Measurements from ENCODE around the gene TNFRSF19. TPM values are rescaled to one million over a fixed set of nuclear protein-coding genes. Genes with fewer than 3 reads are reported as not detected.

The TNFRSF19 gene
- total and polyA plus RNA-seq, 10 of the 15 experiments (the other 5 are each of a cell fraction or from before 2014, with no cell fraction given) = 16.4 to 46.2 (median 35.4) TPM

GRCh38 chr13:23673867-23674605, 103.8 kb downstream of the TNFRSF19 start:
- H3K27me3 ChIP-seq (replicated peaks in 1 of 2; ENCODE audit: control insufficient read depth in 2 of 2, insufficient read depth in 2 of 2, low read length in 1 of 2) = no peaks in the 10 kb centered on the region
- H3K4me1 ChIP-seq (ENCODE audit: control insufficient read depth, insufficient read depth, low read length) = peaks cover 4% of the 10 kb centered on the region; the same call in 1 of the 2 replicates
- intact Hi-C loops (cut with micrococcal nuclease; ENCODE audit: unreplicated experiment) = no loop called here
- H3K9ac ChIP-seq (ENCODE audit: control insufficient read depth, insufficient read depth, low read length) = no peak overlapping the region
- POLR2A ChIA-PET = no interaction called here
- WGBS (ENCODE audit: insufficient coverage, insufficient replicate concordance, low lambda C conversion rate, missing lambda C conversion rate) = 47% methylated on average over 8 of the region's 8 CpGs
- CTCF ChIA-PET = interaction anchor here (1.1 to 2.0 kb wide), 3 partner anchors 13 to 79 kb away, joined by 3 to 6 read pairs (median 4); no protein-coding TSS in a partner anchor
- H3K4me2 ChIP-seq (ENCODE audit: control insufficient read depth, insufficient read depth) = no peak overlapping the region
- H3K9me3 ChIP-seq (replicated peaks; ENCODE audit: control insufficient read depth, insufficient read depth, low read length) = no peaks in the 10 kb centered on the region; the same call in 2 of the 3 replicates
- no peak overlapping the region for H2AFZ ChIP-seq (ENCODE audit: control insufficient read depth, low read depth, low read length)
- H4K20me1 ChIP-seq (ENCODE audit: control insufficient read depth, insufficient read depth) = no peaks in the 10 kb centered on the region
- RAD21 ChIA-PET (ENCODE audit: unreplicated experiment) = no interaction called here
- in situ Hi-C loops (cut with MboI) = no loop called here
- peaks cover 0 to 10% of the 10 kb centered on the region in 2 experiments; a peak in 1 of 4 replicates for H3K36me3 ChIP-seq (ENCODE audit: control insufficient read depth in 2 of 2, insufficient read depth in 2 of 2, low read length in 1 of 2)
- BruUV-seq (replicated peaks) = no TSS peak
- no peak for DNase-seq (ENCODE audit: low read depth, low spot score)
- TF ChIP-seq STAT3 (IDR thresholded peaks at IDR 0.05; ENCODE audit: low read depth, low read length) (no peak), TARDBP (IDR thresholded peaks at IDR 0.05; ENCODE audit: borderline replicate concordance) (no peak), ZBTB4 (CRISPR knock-in tag; IDR thresholded peaks at IDR 0.05) (no peak), BCL3 (IDR thresholded peaks at IDR 0.05; ENCODE audit: borderline replicate concordance, insufficient read depth, low read depth, low read length, poor library complexity, severe bottlenecking) (no peak), FOS (IDR thresholded peaks at IDR 0.05; ENCODE audit: borderline replicate concordance, extremely low read depth, insufficient read length) (no peak), NBN (IDR thresholded peaks at IDR 0.05) (no peak), ATF7 (IDR thresholded peaks at IDR 0.05; ENCODE audit: low read depth) (no peak)
- no peak for FAIRE-seq
- SMC1A ChIA-PET (ENCODE audit: uncharacterized antibody, unreplicated experiment) = interaction anchor here (0.8 to 1.5 kb wide), 2 partner anchors 11 to 13 kb away, joined by 3 to 4 read pairs; no protein-coding TSS in a partner anchor
- no peak for ATAC-seq
- no peak overlapping the region for H3K27ac ChIP-seq (ENCODE audit: control insufficient read depth, insufficient read depth)
- no peak overlapping the region for H3K4me3 ChIP-seq
- no peaks in the 10 kb centered on the region for H3K79me2 ChIP-seq (ENCODE audit: control insufficient read depth, insufficient read depth, low read length)

Measured in GM12878 (cell line).